ENCODE results near the gene ZNF335. TPM values are rescaled to one million over a fixed set of nuclear protein-coding genes. Genes with fewer than 3 reads are reported as not detected.

Gene ZNF335
- total and polyA plus RNA-seq, 2 of the 13 experiments (the other 11 are each of a cell fraction or from before 2014, with no cell fraction given), result 9.7 to 13.7 TPM

GRCh38 chr20:46013322-46013828, 41.4 kb upstream of the ZNF335 start (continued):
- TF ChIP-seq SNAPC4 (CRISPR knock-in tag; IDR thresholded peaks at IDR 0.05) (no peak), UBTF (CRISPR knock-in tag; IDR thresholded peaks at IDR 0.05) (no peak), ZNF121 (CRISPR knock-in tag; IDR thresholded peaks at IDR 0.05) (no peak), ISX (CRISPR knock-in tag; conservative IDR thresholded peaks at IDR 0.05) (no peak), PLRG1 (conservative IDR thresholded peaks at IDR 0.05) (no peak), ZSCAN25 (CRISPR knock-in tag; IDR thresholded peaks at IDR 0.05) (0 out of 2 replicates have a peak, but pooled peaks have one; percentile 14)

Data from HepG2 (cell line).